Measurements from ENCODE around the gene ETV5. TPM values are rescaled to one million over a fixed set of nuclear protein-coding genes. Genes with fewer than 3 reads are reported as not detected.
A peak's percentile ranks its signal among the peaks of the same experiment; 100 is the strongest.

Gene ETV5
- total and polyA plus RNA-seq, 2 of the 4 experiments (the other 2 are of a cell fraction), result 15.7 to 20.1 TPM

DNA sequence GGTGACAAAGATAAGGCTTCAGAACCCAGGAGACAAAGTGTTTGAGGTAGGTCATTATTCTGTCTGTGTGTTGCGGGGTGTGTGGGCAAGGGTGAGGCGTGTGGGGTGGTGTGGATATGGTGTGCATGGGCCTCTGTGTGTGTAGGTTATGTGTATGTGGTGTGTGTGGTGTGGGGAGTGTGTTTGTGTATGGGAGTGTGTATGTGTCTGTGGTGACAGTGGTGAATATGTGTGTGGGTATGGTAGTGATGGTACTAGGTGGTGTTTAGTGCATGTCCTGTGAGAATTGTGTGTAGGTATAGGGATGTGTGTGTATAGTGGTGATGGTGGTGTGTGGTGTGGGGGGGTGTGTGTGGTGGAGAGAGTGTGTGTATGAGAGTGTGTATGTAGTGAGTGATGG is 16.2 kb upstream of the ETV5 start:
- TF ChIP-seq SMC3 (IDR thresholded peaks at IDR 0.05; ENCODE audit: low read depth, low read length) (no peak), MAFK (IDR thresholded peaks at IDR 0.05; ENCODE audit: low read depth, low read length) (no peak), RAD21 (IDR thresholded peaks at IDR 0.05; ENCODE audit: low read length) (no peak), CEBPB (IDR thresholded peaks at IDR 0.05; ENCODE audit: low read depth, low read length) (no peak), CHD1 (IDR thresholded peaks at IDR 0.05; ENCODE audit: low read depth, low read length) (no peak)

More for the DNA sequence above, 16.2 kb upstream of the ETV5 start:
- no peaks in the 10 kb centered on the region for H3K9me3 ChIP-seq (ENCODE audit: control insufficient read depth, insufficient read depth, low read length)
- no peak overlapping the region for H4K91ac ChIP-seq (ENCODE audit: insufficient read depth, low read depth, low read length)
- no peak overlapping the region for H2BK120ac ChIP-seq (ENCODE audit: low read depth, low read length)
- H2AFZ ChIP-seq (replicated peaks; ENCODE audit: low read length, poor library complexity), result no peak overlapping the region
- no peaks in the 10 kb centered on the region for H4K20me1 ChIP-seq (ENCODE audit: insufficient read depth, low read length)
- no peak overlapping the region for H3K4me3 ChIP-seq (ENCODE audit: insufficient read depth, low read depth, low read length)
- 50% methylated on average over 1 of the region's 2 CpGs; no CpG with 5 or more reads in 1 of the 2 experiments for WGBS, 2 experiments (ENCODE audit: extremely low coverage in 2 of 2, insufficient read length in 1 of 2)
- in situ Hi-C loops (cut with MboI; ENCODE audit: low sequenced_read_pairs) (no loop called here), dilution Hi-C loops (cut with HindIII; ENCODE audit: low sequenced_read_pairs, unreplicated experiment) (no loop called here), intact Hi-C loops (cut with micrococcal nuclease) (no loop called here)
- H3K79me1 ChIP-seq (ENCODE audit: low read depth in 1 of 2, low read length in 2 of 2), result no peaks in the 10 kb centered on the region
- H2BK20ac ChIP-seq (ENCODE audit: low read depth, low read length), result no peak overlapping the region
- no peak for ATAC-seq (ENCODE audit: low read depth)
- no TSS peak for BruUV-seq (replicated peaks)
- H2AK9ac ChIP-seq (replicated peaks; ENCODE audit: low read depth, low read length, poor library complexity), result no peak overlapping the region
- ChIA-PET POLR2A (ENCODE audit: unreplicated experiment) (no interaction called here), CTCF (no interaction called here)
- no peaks in the 10 kb centered on the region for H3K36me3 ChIP-seq (ENCODE audit: control insufficient read depth, insufficient read depth, low read length)
- no peak overlapping the region for H2AK5ac ChIP-seq (ENCODE audit: low read depth, low read length)
- no peak overlapping the region for H4K8ac ChIP-seq (ENCODE audit: low read depth in 2 of 2, low read length in 2 of 2)
- no peak for DNase-seq
- H3K4me1 ChIP-seq (ENCODE audit: control insufficient read depth, insufficient read depth, low read length), result no peaks in the 10 kb centered on the region
- H3K9ac ChIP-seq (ENCODE audit: low read depth, low read length), result no peak overlapping the region
- peak overlapping the region; percentile 72 for H2BK5ac ChIP-seq (ENCODE audit: low read depth, low read length, poor library complexity, severe bottlenecking)
- H2BK15ac ChIP-seq (ENCODE audit: low read depth, low read length), result no peak overlapping the region
- no peak overlapping the region for H3K23ac ChIP-seq (ENCODE audit: low read depth, low read length)
- no peak overlapping the region for H3K27ac ChIP-seq (ENCODE audit: insufficient read depth, low read length)
- no peak overlapping the region for H3K4me2 ChIP-seq (ENCODE audit: low read depth, low read length)
- H4K5ac ChIP-seq (ENCODE audit: low read depth, low read length), result no peak overlapping the region
- H3K27me3 ChIP-seq (ENCODE audit: control insufficient read depth, insufficient read depth, low read length), result peaks cover 15% of the 10 kb centered on the region
- no peaks in the 10 kb centered on the region for H3K9me1 ChIP-seq (ENCODE audit: insufficient read depth, low read length)
- no peak overlapping the region for H3K4ac ChIP-seq (ENCODE audit: low read depth, low read length)
- H3K14ac ChIP-seq (replicated peaks; ENCODE audit: low read depth, low read length), result no peak overlapping the region
- no peak overlapping the region for H3K56ac ChIP-seq (ENCODE audit: extremely low read depth, insufficient read depth, low read length)
- no peak overlapping the region for H3K18ac ChIP-seq (ENCODE audit: low read depth, low read length)

All from IMR-90 (cell line).